Activated gamma-delta T cell treated with Interleukin-2 at 50 U/mL for 16 hours (primary cell): ENCODE measurements around the gene CBFA2T3.

Experiments used
- DNase-seq: peaks from one replicate; pipeline ENCODE4 v3.0.0-alpha.2; 2020

CBFA2T3 gene

GRCh38 chr16:88957887-88958577, 19.0 kb downstream of the CBFA2T3 start:
- DNase-seq = no peak

GRCh38 chr16:88957433-88957767, 19.6 kb downstream of the CBFA2T3 start:
- no peak for DNase-seq

DNA sequence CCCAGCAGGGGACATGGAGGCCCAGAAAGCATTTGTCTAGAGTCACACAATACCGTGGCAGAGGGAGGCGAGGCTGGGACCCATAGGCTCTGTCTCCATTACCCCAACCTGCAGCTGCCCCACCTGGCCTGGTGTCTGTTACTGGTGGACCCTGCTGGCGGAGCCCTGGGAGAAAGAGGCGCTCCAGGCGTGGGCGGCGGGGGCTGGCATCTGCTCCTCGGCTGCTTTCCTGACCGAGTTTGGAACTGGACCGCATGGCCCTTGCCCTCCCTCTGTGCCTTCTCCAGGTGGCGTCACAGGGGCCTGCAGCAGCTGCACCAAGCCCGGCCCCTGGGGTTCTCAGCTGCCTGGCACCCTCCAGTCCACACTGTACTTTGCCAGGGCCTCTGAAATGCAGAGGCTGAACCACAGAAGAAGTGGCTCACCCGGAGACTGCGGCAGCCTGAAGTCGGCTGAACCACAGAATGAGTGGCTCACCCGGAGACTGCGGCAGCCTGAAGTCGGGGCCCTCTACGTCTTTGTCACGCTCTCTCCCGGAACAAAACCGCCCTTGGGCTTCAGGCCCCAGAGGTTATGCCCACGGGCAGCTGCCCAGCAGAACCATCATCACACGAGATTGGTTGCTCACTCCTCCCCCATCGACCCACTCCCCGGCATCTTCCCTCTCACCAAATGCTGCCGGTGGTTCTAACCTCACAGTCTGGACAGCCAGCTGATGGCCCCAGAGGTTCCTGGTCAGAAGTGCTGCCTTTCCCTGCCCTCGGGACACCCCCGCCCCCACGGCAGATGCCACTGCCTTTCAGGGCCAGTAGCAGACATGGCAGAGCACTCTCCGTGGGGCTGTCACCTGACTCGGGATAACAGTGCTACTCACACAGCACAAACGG, 20.2 kb downstream of the CBFA2T3 start:
- DNase-seq = no peak

DNA sequence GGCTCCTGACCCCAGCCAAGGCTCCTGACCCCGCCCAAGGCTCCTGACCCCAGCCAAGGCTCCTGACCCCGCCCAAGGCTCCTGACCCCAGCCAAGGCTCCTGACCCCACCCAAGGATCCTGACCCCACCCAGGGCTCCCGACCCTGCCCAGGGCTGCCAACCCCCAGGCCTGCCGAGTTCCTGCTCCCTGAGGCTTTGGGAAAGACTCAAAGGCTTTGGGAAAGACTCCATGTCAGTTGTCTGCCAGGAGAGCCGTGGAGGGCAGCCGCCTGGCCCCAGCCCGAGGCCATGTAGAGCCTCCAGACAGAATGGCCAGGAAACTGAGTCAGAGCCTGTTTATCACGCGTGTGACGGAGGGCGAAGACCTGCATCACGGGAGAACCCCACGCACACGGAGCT, 21.1 kb downstream of the CBFA2T3 start:
- DNase-seq = no peak

DNA sequence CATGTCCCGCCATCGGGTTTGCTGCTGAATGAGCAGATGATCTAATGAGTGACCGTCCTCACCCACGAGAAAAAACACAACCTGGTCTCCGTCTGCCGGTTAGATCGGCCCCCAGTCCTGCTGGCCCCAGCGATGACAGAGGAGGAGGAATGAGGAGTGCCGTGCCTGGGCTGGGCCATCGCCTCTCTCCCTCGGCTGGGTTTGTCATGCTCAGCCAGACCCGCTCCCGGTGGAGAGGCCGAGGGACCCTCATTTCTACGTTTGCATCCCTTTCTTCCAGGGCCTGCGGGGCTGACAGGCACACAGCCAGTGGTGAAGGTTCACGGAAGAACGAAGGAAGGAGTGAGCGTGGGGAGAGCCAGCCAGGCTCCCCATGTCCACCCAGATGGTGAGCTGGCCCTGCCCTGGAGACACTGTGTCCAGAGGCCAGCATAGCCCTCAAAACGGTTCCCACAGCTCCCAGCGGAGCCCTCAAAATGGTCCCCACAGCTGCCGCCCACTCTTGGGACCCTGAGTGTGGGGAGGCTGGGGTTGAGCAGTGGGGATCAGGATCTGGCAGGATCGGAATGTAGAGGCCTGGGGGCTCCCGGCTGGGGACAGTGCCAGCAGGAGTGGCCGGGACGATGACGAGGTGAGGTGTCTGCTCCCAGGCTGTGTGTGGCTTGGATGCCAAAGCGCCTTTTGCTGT, 23.9 kb downstream of the CBFA2T3 start:
- no peak for DNase-seq

DNA sequence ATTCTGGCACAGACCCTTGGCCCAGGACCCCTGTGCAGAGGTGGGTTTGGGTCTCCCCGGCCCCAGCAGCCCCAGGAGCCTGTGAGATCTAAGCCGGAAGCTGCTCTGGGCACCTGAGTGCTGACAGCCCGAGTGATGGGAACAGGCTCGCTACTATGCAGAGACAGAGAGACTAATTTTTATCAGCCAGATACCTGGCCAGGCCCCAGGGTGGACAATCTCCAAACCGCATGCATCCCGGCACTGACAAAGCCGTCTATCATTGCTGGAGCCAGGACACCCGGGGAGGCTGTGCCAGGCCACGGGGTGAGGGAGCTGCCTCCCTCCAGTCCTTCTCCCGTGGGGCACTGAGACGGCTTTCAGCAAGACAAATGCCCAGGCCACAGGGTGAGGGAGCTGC, 25.0 kb downstream of the CBFA2T3 start:
- DNase-seq = no peak

- DNase-seq = no peak
Measured at GRCh38 chr16:88951501-88951900, 25.5 kb downstream of the CBFA2T3 start.

- no peak for DNase-seq
Measured at GRCh38 chr16:88948781-88949490, 28.1 kb downstream of the CBFA2T3 start.

DNA sequence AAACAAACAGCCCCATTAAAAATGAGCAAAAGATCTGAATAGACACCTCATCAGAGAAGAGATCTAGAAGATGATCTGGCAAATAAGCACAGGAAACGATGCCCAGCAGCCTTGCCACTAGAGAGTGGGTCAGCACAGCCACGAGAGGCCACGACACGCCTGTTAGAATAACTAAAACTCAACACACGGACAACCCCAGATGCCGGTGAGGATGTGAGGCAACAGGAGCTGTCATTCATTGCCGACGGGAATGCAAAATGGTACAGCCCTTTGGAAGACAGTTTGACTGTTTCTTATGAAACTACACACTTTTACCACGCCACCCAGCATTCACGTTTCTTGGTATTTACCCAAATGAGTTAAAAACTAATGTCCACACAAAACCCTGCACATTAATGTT, 31.5 kb downstream of the CBFA2T3 start:
- DNase-seq = no peak

- DNase-seq = no peak
Measured at GRCh38 chr16:88943741-88944140, 33.3 kb downstream of the CBFA2T3 start.

DNA sequence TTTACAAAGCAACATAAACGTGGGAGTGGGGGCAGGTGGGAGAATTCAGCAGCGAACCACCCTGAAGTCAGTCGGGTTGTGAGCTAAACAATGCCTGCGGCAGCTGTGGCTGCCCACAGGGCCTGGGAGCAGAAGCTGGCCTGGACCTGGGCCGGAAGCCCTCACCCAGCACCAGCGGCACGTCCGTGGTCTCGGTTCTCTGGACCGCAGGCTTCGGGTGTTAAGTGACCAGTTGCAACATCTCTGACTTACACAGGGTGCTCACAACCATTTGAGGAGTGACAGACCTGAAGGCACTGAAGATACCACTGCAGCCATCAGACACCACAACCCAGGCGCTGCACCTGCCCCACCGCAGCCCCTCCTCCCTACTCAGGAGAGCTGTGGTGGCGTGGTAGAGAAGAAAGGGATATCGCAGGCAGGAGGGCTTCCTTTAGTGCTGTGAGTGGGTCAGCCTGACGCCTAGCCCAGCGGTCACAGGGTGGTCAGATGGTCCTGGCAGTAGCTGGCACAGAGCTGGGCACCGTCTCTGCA, 33.8 kb downstream of the CBFA2T3 start:
- DNase-seq = no peak

DNA sequence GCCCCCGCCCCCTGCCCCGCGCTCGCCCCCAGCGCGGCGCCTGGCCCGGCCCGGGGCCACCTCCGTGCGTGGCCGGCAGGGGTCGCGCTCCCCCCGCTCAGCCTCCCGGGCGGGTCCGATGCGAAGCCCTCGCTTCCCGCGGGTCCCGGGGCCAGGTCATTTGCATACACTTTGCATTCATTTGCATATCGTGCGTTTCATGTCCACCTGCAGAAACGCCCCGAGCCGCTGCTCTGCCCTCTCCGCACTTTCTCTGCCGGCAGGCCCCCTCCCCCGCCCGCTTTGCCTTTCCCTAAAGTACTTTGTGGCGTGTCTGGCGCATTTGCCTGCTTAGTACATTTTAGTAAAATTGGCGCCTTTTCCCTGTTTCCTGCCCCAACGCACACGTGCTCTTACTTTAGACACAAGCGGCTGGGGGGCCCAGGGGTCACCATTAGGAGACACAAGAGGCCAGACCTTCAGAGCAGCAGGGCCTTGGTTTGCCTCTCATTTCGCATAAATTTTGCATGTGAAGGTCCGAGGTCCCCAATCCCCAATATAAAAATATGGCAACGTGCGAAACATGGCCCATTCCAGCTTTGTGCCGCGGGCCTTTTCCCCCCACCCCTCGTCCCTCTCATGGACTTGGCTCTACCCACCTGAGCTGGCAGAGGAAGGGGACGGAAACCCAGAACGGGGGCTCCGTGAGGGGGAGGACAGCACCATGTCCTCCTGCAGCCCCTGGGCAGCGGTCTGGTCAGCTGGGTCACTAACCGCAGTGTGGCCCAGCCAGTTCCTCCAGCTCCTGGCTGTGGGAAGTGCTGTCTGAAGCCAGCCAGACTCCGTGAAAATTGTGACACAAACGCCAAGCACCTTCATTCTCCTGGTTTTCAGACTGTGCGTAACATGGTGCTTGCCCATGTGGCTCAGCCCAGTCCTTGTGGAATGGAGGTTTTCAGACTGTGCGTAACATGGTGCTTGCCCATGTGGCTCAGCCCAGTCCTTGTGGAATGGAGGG, 34.8 kb downstream of the CBFA2T3 start:
- DNase-seq = peak; percentile 60

DNA sequence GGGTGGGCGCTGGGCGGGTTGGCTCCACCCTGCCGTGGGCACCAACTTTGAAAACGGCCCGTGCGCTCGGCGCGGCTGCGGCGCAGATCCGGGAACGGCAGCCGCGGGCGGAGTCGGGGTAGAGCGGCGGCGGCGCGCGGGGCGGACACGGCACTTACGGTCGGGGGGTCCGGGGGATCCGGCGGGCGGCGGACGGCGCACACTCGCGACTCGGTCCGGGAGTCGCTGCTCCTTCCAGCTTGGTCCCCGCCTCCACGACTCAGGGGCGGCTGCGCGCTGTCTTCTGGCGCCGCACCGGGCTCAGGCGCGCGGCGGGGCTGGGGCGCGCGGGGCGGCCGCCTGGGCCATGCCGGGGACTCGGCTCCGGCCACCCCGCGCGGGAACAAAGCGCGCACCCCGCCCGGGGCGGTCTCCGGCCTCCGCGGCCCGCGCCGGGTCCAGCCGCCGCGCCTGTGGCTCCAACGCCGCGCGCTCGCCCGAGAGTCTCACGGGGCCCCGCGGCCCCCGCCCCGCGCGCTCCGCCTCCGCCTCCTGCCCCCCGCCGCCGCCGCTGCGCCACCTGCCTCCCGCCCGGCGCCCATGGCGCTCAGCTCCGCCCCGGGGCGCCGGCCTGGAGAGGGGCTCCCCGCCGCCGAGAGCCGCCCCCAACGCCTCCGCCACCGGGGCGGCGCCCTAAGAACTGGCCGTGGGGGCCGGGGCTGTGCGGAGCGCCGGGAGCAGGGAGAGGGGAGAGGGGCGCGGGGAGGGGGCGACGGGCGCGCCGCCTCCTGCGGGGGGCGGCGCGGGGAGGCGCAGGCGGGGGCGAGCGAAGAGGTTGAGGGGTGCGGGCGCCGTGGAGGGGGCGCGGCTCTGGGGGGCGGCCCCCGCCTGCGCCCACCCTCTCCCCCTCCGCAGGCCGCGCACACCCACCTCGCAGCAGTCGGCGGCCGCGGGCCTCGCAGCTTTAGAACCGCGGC, 35.9 kb downstream of the CBFA2T3 start:
- DNase-seq = no peak

DNA sequence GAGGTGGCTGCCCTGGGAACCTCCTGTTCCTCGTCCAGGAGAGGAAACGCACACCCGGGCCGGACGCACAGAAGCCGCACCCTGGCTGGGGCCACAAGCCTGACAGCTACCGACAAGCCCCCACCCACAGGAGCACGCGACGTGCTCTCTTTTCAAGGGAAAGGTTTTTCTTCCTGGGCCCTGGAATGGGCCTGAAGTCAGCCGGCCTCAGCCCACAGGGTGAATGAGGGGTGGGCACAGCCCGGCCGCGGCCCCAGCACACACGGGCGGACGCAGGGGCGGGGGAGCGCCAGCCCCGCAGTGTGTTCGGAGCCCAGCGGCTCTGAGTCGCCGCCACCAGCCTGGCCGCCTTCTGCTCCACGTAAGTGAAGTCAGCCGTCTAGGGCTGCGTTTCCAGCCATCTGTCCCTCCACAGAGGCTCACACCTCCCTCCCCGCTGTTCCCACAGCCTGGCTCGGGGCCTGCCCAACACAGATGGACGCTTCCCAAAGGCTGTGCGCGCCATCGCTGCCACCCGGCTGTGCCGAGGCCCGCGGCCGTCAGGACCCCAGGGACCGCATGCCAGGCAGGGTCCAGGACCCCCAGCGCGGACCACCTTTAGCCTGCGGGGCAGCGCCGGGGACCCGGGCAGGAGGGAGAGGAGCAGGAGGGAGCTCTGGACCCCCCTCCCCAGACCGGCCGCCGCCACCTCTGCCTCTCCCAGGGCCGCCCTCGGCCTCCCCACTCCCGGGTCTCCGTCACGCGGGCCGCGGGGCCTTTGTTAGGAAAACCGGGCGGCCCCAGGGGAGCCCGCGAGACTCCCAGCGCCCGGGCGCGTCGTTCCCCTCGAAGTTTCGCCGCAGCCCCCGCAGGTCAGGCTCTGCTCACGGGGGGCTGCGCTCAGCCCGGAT, 36.8 kb downstream of the CBFA2T3 start:
- DNase-seq = no peak

DNA sequence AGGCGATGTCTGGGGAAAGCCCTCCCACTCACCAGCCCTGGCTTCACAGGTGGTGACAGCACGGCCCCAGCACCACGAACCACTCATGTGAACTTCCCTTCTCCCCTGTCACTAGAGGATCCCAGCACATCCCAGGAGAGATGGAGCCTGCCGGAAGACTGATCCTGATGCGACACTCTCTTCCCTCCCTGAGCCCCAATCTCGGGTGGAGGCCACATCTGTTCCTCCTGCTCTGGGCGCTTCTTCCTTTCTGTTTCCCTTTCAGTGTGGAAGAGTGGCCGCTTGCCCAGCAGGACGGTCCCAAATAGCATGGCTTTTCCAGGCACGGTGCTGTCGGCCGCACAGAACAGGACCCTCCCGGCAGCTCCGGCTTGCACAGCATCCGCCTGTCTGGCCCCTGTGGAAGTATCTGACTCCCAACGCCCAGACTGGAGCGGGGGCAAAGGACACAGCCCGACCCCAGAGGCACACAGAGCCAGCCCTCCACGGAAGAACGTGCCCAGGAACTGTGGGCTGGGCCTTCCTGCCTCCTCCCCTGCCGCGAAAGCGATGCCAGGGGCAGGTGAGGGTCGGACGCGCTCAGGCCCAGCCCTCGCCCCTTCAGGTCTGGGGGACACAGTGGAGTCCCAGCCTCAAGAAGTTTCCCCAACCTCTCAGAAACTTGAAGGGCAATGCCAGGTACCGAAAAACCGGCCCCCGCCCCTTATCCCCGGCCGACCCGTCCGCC, 37.6 kb downstream of the CBFA2T3 start:
- no peak for DNase-seq

DNA sequence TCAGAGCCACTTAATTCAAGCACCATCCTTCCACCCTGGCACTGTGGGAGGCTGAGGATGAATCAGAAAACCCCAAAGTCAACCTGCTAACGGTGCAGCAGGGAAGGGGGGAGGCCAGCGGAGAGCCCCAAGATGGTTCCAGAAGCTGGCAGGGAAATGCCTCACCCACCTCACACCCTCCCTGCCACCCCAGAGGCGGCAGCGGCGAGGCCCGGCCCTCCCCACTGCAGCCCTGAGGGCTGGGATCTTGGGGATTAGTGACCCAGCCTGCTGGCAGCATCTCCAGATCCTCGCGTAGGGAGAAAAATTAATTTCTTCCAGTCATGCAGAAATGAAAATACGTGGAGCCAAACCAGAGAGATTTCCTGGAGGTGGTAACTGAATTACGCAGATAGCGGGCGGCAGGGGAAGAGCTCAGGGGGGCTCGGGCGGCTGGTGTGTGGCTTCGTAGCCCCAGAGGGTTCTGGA, 38.2 kb downstream of the CBFA2T3 start:
- DNase-seq = no peak

DNA sequence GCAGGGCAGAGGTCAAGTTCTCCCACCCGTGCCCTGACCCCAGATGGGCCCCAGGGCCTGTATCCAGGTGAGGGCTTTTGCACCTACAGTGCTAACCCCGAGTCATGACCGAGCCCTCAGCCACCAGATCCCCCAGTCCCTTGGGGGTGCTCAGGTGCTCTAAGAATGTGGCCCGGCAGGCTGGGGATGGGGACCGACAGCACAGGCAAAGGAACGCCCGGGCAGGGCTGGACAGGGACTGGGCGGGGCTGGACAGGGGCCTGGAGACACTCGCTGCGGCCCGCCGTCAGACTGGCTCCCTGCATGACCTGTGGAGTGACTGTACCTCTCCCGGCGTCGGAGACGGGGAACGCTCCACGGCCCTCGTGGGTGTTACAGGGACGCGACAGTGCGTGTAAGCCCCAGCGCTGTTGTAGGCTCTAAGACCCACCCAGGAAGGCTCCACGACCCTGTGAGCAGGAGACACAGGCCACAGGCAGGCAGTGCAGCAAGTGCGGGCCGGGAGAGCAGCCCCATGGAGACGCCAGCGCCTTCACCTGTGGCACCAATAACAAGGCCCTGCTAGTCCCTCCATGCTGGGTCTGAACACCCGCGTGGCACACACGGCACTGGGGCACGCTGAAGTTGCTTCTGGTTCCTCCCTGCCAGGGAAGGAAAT, 38.8 kb downstream of the CBFA2T3 start:
- no peak for DNase-seq

- no peak for DNase-seq
Measured at GRCh38 chr16:88937206-88937621, 39.8 kb downstream of the CBFA2T3 start.
